CD4-positive, alpha-beta T cell treated with Interleukin-1 beta for 1 hour (primary cell): ENCODE results near the gene TP53TG3F.
"Not testable (repeated sequence)": the region's sequence is repeated elsewhere in the genome, so short reads cannot be mapped to it uniquely, and the experiment has no call there.

ENCODE experiments used
- DNase-seq, 2 donors: peaks; one replicate each; pipeline ENCODE4 v3.0.0-alpha.2; 2020 to 2022

TP53TG3F gene, protein sequence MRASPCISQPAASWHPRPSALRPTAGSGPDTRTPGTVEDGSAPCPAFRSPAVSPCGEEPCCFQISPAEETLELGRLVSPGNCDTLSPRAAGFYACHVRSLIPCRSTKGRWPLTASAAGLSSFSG

GRCh38 chr16:33459312-33459711 is at the start of gene TP53TG3F:
Gene TP53TG3F (plus strand): TSS chr16:33459612. CDS start chr16:33459680, 68 bp downstream.
- not testable (repeated sequence) for DNase-seq

DNA sequence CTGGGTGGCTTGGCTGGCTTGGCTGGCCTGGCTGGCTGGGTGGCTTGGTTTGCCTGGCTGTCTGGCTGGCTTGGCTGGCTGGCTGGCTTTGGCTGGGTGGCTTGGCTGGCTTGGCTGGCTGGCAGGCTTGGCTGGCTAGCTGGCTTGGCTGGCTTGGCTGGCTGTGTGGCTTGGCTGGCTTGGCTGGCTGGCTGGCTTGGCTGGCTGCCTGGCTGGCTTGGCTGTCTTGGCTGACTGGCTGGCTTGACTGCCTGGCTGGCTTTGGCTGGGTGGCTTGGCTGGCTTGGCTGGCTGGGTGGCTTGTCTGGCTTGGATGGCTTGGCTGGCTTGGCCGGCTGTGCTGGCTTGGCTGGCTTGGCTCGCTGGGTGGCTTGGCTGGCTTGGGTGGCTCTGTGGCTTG is 32.2 kb downstream of the TP53TG3F start:
- DNase-seq: not testable (repeated sequence)

DNA sequence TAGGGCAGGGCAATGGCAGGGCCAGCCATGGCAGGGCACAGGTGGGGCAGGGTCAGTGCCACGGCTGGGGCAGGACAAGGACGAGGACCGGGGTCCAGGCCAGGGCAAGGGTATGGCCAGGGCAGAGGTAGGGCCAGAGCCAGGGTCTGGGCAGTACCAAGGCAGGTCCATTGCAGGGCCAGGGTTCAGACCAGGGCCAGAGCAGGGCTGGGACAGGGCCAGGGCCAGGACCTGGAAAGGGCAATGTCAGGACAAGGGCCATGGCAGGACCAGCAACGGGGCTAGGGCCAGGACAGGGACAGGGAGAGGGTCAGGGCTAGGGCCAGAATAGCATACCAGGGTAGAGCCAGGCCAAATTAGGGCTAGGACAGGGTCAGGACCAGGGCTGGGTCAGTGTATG is 47.8 kb downstream of the TP53TG3F start:
- DNase-seq: not testable (repeated sequence)

DNA sequence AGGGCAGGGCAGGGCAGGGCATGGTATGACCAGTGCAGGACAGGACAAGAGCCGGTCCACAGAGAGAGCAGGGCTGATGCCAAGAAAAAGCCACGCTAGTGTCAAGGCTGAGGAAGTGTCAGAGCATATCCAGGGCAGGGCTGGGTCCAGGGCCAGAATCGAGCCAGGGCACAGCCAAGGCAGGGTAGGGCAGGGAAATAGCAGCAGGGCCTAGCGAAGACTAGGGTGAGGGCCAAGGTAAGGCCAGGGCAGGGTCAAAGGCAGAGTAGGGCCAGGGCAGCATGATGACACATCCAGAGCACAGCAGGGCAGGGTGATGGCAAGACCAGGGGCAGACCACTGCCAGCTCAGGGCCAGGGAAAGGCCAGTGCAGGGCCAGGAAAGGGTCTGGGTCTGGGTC is 49.7 kb downstream of the TP53TG3F start:
- not testable (repeated sequence) for DNase-seq

GRCh38 chr16:33509906-33510305 is 50.5 kb downstream of the TP53TG3F start:
- DNase-seq: not testable (repeated sequence)
